Esophagus muscularis mucosa (tissue), 4 donors: ENCODE data around the gene FRAS1. TPM values are rescaled to one million over a fixed set of nuclear protein-coding genes. Genes with fewer than 3 reads are reported as not detected.

Experiments
- DNase-seq: peaks from one replicate; pipeline ENCODE4 v3.0.0-alpha.2; 2017; ENCODE audit errors: extremely low spot score
- H3K27ac ChIP-seq, 4 donors: fragments of 200-600 bp; sonication (generic); replicated peaks in 1 of 4; 1 replicate in 3 of 4; 2 replicates in 1 of 4; pipeline ENCODE4 v1.5.1; 2016 to 2019; ENCODE audit warnings: mild to moderate bottlenecking in 1 of 4
- H3K27me3 ChIP-seq, 4 donors: fragments of 200-600 bp; sonication (generic); one replicate each; pipeline versions ENCODE4 v1.5.1 to v1.6.0; 2016 to 2019
- H3K36me3 ChIP-seq, 4 donors: fragments of 200-600 bp; sonication (generic); one replicate each; pipeline ENCODE4 v1.5.1; 2016 to 2019
- H3K4me1 ChIP-seq, 4 donors: fragments of 200-600 bp; sonication (generic); one replicate each; pipeline ENCODE4 v1.5.1; 2016 to 2019
- H3K4me3 ChIP-seq, 4 donors: fragments of 200-600 bp; sonication (generic); 1 replicate in 2 of 4; 2 replicates in 2 of 4; pipeline ENCODE4 v1.5.1; 2016 to 2019; ENCODE audit warnings: mild to moderate bottlenecking in 4 of 4, moderate library complexity in 1 of 4
- H3K9me3 ChIP-seq, 4 donors: fragments of 200-600 bp; sonication (generic); 1 replicate in 3 of 4; 2 replicates in 1 of 4; pipeline ENCODE4 v1.5.1; 2016 to 2019
- CTCF ChIP-seq, 3 experiments: fragments of 200-600 bp in 2 of 3; fragments of 450-650 bp in 1 of 3; sonication (generic) in 2 of 3; IDR thresholded peaks; one replicate each; pipeline ENCODE4 v1.5.1; 2017 to 2019; ENCODE audit warnings: antibody characterized with exemption in 3 of 3, mild to moderate bottlenecking in 2 of 3, moderate library complexity in 1 of 3
- EP300 ChIP-seq: sonication (generic); formaldehyde crosslinking; IDR thresholded peaks from one replicate; pipeline ENCODE4 v1.6.1; 2017; ENCODE audit warnings: antibody characterized with exemption
- POLR2A ChIP-seq: fragments of 450-650 bp; IDR thresholded peaks from one replicate; pipeline ENCODE4 v1.6.1; 2017; ENCODE audit warnings: antibody characterized with exemption, moderate library complexity, mild to moderate bottlenecking, low read depth
- POLR2AphosphoS5 ChIP-seq, 2 donors: sonication (generic); formaldehyde crosslinking; IDR thresholded peaks; one replicate each; pipeline ENCODE4 v1.6.1; 2017; ENCODE audit warnings: antibody characterized with exemption in 2 of 2
- WGBS: methylation state at CpG from one replicate; pipeline ENCODE4 v1.1.5; 2018; 5-methylcytosine and 5-hydroxymethylcytosine counted together
- intact Hi-C: fragments of 100-400 bp; cut with DNase I; formaldehyde crosslinking; loops from one replicate; pipeline ENCODE4 v1.15.1; 2023
- total RNA-seq, 4 donors: library from RNA; depleted of rRNA; stranded (reverse); fragments of >200 nt; gene quantifications; one replicate each; pipeline versions ENCODE4 v1.1.0 to v1.2.1, GENCODE V29; 2016

Gene FRAS1
- total RNA-seq, 4 donors from 2014 or later = 5.3 to 8.7 (median 5.7) TPM

- DNase-seq = no peak
Observed at GRCh38 chr4:78509043-78509442, 451.9 kb downstream of the FRAS1 start.

GRCh38 chr4:78510108-78510507 lies 453.0 kb downstream of the FRAS1 start:
- 73% methylated on average over 1 of the region's 1 CpG for WGBS
- H3K27ac ChIP-seq = no peak overlapping the region
- intact Hi-C loops = loop anchor here (5.0 kb wide), 1 partner anchor 453 kb away; the partner anchor contains the start of gene FRAS1
- peaks cover 0 to 4% (median 0%) of the 10 kb centered on the region in 4 donors for H3K36me3 ChIP-seq
- TF ChIP-seq POLR2A (no peak), EP300 (no peak), CTCF (IDR thresholded peaks at IDR 0.05) (no peak), POLR2AphosphoS5 (IDR thresholded peaks at IDR 0.05) (no peak)
- no peaks in the 10 kb centered on the region for H3K27me3 ChIP-seq
- DNase-seq = no peak
- no peak overlapping the region for H3K4me3 ChIP-seq
- no peaks in the 10 kb centered on the region for H3K9me3 ChIP-seq
- H3K4me1 ChIP-seq = no peaks in the 10 kb centered on the region

More at GRCh38 chr4:78509043-78509442, 451.9 kb downstream of the FRAS1 start:
- Histone ChIP-seq H3K4me1 (no peaks in the 10 kb centered on the region), H3K27me3 (no peaks in the 10 kb centered on the region), H3K36me3 (peaks cover 0 to 4% (median 0%) of the 10 kb centered on the region in 4 donors), H3K27ac (no peak overlapping the region), H3K4me3 (no peak overlapping the region), H3K9me3 (no peaks in the 10 kb centered on the region)
- intact Hi-C loops = no loop called here
- 85% methylated on average over 2 of the region's 2 CpGs for WGBS
- TF ChIP-seq EP300 (no peak), POLR2A (no peak), CTCF (IDR thresholded peaks at IDR 0.05) (no peak), POLR2AphosphoS5 (IDR thresholded peaks at IDR 0.05) (no peak)

GRCh38 chr4:78510681-78511080 lies 453.6 kb downstream of the FRAS1 start:
- H3K27ac ChIP-seq = no peak overlapping the region
- no peaks in the 10 kb centered on the region for H3K4me1 ChIP-seq
- H3K27me3 ChIP-seq = no peaks in the 10 kb centered on the region
- intact Hi-C loops = loop anchor here (5.0 kb wide), 1 partner anchor 453 kb away; the partner anchor contains the start of gene FRAS1
- no peak for DNase-seq
- H3K9me3 ChIP-seq = no peaks in the 10 kb centered on the region
- H3K4me3 ChIP-seq = no peak overlapping the region
- TF ChIP-seq CTCF (IDR thresholded peaks at IDR 0.05) = no peak
- TF ChIP-seq POLR2AphosphoS5 (IDR thresholded peaks at IDR 0.05) = no peak
- no peak for TF ChIP-seq POLR2A
- H3K36me3 ChIP-seq = peaks cover 0 to 4% (median 0%) of the 10 kb centered on the region in 4 donors
- 32% methylated on average over 1 of the region's 1 CpG for WGBS

- Histone ChIP-seq H3K4me1 (no peaks in the 10 kb centered on the region), H3K27me3 (no peaks in the 10 kb centered on the region), H3K36me3 (peaks cover 0 to 4% (median 0%) of the 10 kb centered on the region in 4 donors), H3K27ac (no peak overlapping the region), H3K4me3 (no peak overlapping the region), H3K9me3 (no peaks in the 10 kb centered on the region)
- DNase-seq = no peak
- intact Hi-C loops = loop anchor here (5.0 kb wide), 1 partner anchor 455 kb away; the partner anchor contains the start of gene FRAS1
- WGBS = 81% methylated on average over 3 of the region's 3 CpGs
- TF ChIP-seq EP300 (no peak), POLR2AphosphoS5 (IDR thresholded peaks at IDR 0.05) (no peak), POLR2A (no peak), CTCF (IDR thresholded peaks at IDR 0.05) (no peak)
Observed at GRCh38 chr4:78512357-78512920, 455.3 kb downstream of the FRAS1 start.
